Kidney capillary endothelial cell (primary cell): Measurements from ENCODE around the gene DNHD1.

Experiments used
- DNase-seq: peaks from one replicate; pipeline ENCODE4 v3.0.0-alpha.2; 2018; ENCODE audit warnings: low spot score

The DNHD1 gene

GRCh38 chr11:6594142-6594768 is 97.2 kb downstream of the DNHD1 start:
- DNase-seq = no peak

GRCh38 chr11:6596239-6596877 is 99.3 kb downstream of the DNHD1 start:
- DNase-seq = no peak

- no peak for DNase-seq
Observed at GRCh38 chr11:6598555-6598954, 101.5 kb downstream of the DNHD1 start.

- no peak for DNase-seq
Observed at GRCh38 chr11:6599449-6599848, 102.4 kb downstream of the DNHD1 start.

- DNase-seq = no peak
Observed at GRCh38 chr11:6599881-6600390, 102.9 kb downstream of the DNHD1 start.

- no peak for DNase-seq
Observed at GRCh38 chr11:6601041-6601461, 104.0 kb downstream of the DNHD1 start.

- DNase-seq = no peak
Observed at GRCh38 chr11:6602096-6602940, 105.2 kb downstream of the DNHD1 start.

- DNase-seq = peak; percentile 82
Observed at GRCh38 chr11:6603287-6604080, 106.4 kb downstream of the DNHD1 start, which contains the start of the genes ILK and RRP8. ILK (plus strand) TSS chr11:6603774; CDS start chr11:6604272, 498 bp downstream. RRP8 (minus strand) TSS chr11:6603616; CDS start chr11:6603502, 114 bp downstream.

GRCh38 chr11:6604081-6604626 is 107.1 kb downstream of the DNHD1 start:
- DNase-seq = no peak

- no peak for DNase-seq
Observed at GRCh38 chr11:6604790-6605189, 107.7 kb downstream of the DNHD1 start.

GRCh38 chr11:6606471-6607189 is 109.5 kb downstream of the DNHD1 start:
- DNase-seq = peak; percentile 96

GRCh38 chr11:6607190-6607795 is 110.2 kb downstream of the DNHD1 start:
- no peak for DNase-seq

GRCh38 chr11:6608011-6608410 is 110.9 kb downstream of the DNHD1 start:
- no peak for DNase-seq

- no peak for DNase-seq
Observed at GRCh38 chr11:6608726-6609501, 111.8 kb downstream of the DNHD1 start.

- DNase-seq = no peak
Observed at GRCh38 chr11:6609502-6610015, 112.5 kb downstream of the DNHD1 start.

- DNase-seq = no peak
Observed at GRCh38 chr11:6610591-6610990, 113.5 kb downstream of the DNHD1 start.

GRCh38 chr11:6611092-6611962 is 114.2 kb downstream of the DNHD1 start:
- DNase-seq = no peak

- no peak for DNase-seq
Observed at GRCh38 chr11:6611963-6612212, 114.8 kb downstream of the DNHD1 start.
